ENCODE data around the gene ZNF846. TPM values are rescaled to one million over a fixed set of nuclear protein-coding genes. Genes with fewer than 3 reads are reported as not detected.

The ZNF846 gene
- polyA plus RNA-seq, 1 donor (not counting 4 experiments of a cell fraction or from before 2014, with no cell fraction given), result 8.9 TPM

DNA sequence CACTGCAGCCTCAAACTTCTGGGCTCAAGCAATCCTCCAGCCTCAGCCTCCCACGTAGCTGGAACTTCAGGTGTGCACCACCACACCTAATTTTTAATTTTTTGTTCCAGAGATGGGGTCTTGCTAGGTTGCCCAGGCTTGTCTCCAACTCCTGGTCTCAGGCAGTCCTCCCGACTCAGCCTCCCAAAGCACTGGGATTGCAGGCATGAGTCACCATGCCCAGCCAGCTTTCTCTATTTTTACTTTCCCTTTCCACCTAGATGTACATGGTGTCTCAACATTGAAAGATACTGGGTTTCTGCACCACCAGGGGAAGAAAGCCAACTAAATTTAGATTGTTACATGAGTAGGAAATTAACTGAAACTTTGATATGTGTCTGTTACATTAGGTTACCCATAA lies 13.8 kb upstream of the ZNF846 start:
- H3K4me3 ChIP-seq (ENCODE audit: control insufficient read depth in 2 of 3, extremely low read depth in 1 of 3, insufficient read depth in 2 of 3, low read depth in 1 of 3, low read length in 3 of 3), result no peak overlapping the region
- H3K36me3 ChIP-seq (ENCODE audit: control insufficient read depth in 2 of 2, extremely low read depth in 1 of 2, insufficient read depth in 2 of 2, low read length in 2 of 2), result no peaks in the 10 kb centered on the region
- no peaks in the 10 kb centered on the region for H3K79me2 ChIP-seq (ENCODE audit: control insufficient read depth, insufficient read depth, low read length)
- no peaks in the 10 kb centered on the region for H3K9me3 ChIP-seq (ENCODE audit: control insufficient read depth, low read depth, low read length)
- no peak overlapping the region for H2AFZ ChIP-seq (ENCODE audit: control insufficient read depth, low read length)
- no peak overlapping the region for H3K4me2 ChIP-seq (ENCODE audit: control insufficient read depth, extremely low read depth, insufficient read depth, low read depth, low read length)
- no peak for TF ChIP-seq EZH2 (IDR thresholded peaks at IDR 0.05; ENCODE audit: low read length)
- TF ChIP-seq, protein P1, sequence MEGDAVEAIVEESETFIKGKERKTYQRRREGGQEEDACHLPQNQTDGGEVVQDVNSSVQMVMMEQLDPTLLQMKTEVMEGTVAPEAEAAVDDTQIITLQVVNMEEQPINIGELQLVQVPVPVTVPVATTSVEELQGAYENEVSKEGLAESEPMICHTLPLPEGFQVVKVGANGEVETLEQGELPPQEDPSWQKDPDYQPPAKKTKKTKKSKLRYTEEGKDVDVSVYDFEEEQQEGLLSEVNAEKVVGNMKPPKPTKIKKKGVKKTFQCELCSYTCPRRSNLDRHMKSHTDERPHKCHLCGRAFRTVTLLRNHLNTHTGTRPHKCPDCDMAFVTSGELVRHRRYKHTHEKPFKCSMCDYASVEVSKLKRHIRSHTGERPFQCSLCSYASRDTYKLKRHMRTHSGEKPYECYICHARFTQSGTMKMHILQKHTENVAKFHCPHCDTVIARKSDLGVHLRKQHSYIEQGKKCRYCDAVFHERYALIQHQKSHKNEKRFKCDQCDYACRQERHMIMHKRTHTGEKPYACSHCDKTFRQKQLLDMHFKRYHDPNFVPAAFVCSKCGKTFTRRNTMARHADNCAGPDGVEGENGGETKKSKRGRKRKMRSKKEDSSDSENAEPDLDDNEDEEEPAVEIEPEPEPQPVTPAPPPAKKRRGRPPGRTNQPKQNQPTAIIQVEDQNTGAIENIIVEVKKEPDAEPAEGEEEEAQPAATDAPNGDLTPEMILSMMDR (optimal IDR thresholded peaks at IDR 0.05 in 1 of 3, IDR thresholded peaks at IDR 0.05 in 1 of 3, conservative IDR thresholded peaks at IDR 0.05 in 1 of 3; ENCODE audit: extremely low read depth in 1 of 3, insufficient read depth in 2 of 3, low read length in 3 of 3), result no peak
- no peaks in the 10 kb centered on the region for H3K9me1 ChIP-seq (ENCODE audit: control insufficient read depth, extremely low read depth, insufficient read depth, low read length)
- no peaks in the 10 kb centered on the region for H4K20me1 ChIP-seq (ENCODE audit: control insufficient read depth, extremely low read depth, insufficient read depth, low read length)
- no peaks in the 10 kb centered on the region for H3K27me3 ChIP-seq (ENCODE audit: control insufficient read depth, extremely low read depth, insufficient read depth, low read length)
- H3K27ac ChIP-seq (ENCODE audit: control insufficient read depth, insufficient read depth, low read length), result no peak overlapping the region
- dilution Hi-C loops (cut with MboI; ENCODE audit: extremely low pct_ligation_motif_present, low sequenced_read_pairs), result no loop called here
- no peak overlapping the region for H3K9ac ChIP-seq (ENCODE audit: control insufficient read depth, extremely low read depth, insufficient read depth, low read length)
- no peak for DNase-seq (ENCODE audit: low read depth, low spot score)
- FAIRE-seq, result no peak
- peaks cover 2% of the 10 kb centered on the region for H3K4me1 ChIP-seq (ENCODE audit: control insufficient read depth, extremely low read depth, insufficient read depth, low read length)

DNA sequence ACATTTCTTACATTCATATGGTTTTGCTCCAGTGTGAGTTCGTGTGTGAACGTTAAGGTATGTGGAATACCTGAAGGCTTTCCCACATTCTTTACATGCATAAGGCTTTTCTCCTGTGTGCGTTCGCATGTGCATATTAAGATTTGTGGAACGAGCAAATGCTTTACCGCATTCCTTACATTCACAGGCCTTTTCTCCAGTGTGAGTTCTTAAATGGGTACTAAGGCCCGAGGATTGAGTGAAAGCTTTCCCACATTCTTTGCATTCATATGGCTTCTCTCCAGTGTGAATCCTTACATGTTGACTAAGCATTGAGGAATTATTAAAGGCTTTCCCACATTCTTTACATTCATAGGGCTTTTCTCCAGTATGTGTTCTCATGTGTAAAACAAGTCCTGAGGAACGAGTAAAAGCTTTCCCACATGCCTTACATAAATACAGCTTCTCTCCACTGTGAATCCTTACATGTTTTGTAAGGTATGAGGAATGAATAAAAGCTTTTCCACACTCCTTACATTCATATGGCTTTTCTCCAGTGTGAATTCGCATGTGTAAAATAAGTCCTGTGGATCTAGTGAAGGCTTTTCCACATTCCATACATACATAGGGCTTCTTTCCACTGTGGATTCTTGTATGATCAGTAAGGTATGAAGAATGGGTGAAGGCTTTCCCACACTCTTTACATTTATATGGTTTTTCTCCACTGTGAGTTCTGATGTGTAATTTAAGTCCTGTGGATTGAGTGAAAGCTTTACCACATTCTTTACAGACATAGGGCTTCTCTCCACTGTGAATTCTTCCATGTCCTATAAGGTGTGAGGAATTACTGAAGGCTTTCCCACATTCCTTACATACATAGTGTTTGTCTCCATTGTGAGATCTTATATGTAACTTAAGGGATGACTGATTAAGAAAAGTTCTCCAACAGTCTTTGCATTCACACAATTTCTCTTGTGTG lies 10.7 kb downstream of the ZNF846 start:
- Histone ChIP-seq H3K27ac (ENCODE audit: control insufficient read depth, insufficient read depth, low read length) (no peak overlapping the region), H3K4me3 (ENCODE audit: control insufficient read depth in 2 of 3, extremely low read depth in 1 of 3, insufficient read depth in 2 of 3, low read depth in 1 of 3, low read length in 3 of 3) (no peak overlapping the region), H3K9ac (ENCODE audit: control insufficient read depth, extremely low read depth, insufficient read depth, low read length) (no peak overlapping the region), H3K9me3 (ENCODE audit: control insufficient read depth, low read depth, low read length) (peaks cover 19% of the 10 kb centered on the region), H3K9me1 (ENCODE audit: control insufficient read depth, extremely low read depth, insufficient read depth, low read length) (no peaks in the 10 kb centered on the region), H3K27me3 (ENCODE audit: control insufficient read depth, extremely low read depth, insufficient read depth, low read length) (no peaks in the 10 kb centered on the region), H3K4me2 (ENCODE audit: control insufficient read depth, extremely low read depth, insufficient read depth, low read depth, low read length) (no peak overlapping the region), H2AFZ (ENCODE audit: control insufficient read depth, low read length) (no peak overlapping the region), H3K79me2 (ENCODE audit: control insufficient read depth, insufficient read depth, low read length) (no peaks in the 10 kb centered on the region), H3K36me3 (ENCODE audit: control insufficient read depth in 2 of 2, extremely low read depth in 1 of 2, insufficient read depth in 2 of 2, low read length in 2 of 2) (peaks cover 0 to 13% of the 10 kb centered on the region in 2 experiments), H4K20me1 (ENCODE audit: control insufficient read depth, extremely low read depth, insufficient read depth, low read length) (no peaks in the 10 kb centered on the region), H3K4me1 (ENCODE audit: control insufficient read depth, extremely low read depth, insufficient read depth, low read length) (no peaks in the 10 kb centered on the region)
- FAIRE-seq (no peak), DNase-seq (ENCODE audit: low read depth, low spot score) (no peak)
- dilution Hi-C loops (cut with MboI; ENCODE audit: extremely low pct_ligation_motif_present, low sequenced_read_pairs), result no loop called here
- TF ChIP-seq EZH2 (IDR thresholded peaks at IDR 0.05; ENCODE audit: low read length), result no peak
- TF ChIP-seq, protein P1 (optimal IDR thresholded peaks at IDR 0.05 in 1 of 3, IDR thresholded peaks at IDR 0.05 in 1 of 3, conservative IDR thresholded peaks at IDR 0.05 in 1 of 3; ENCODE audit: extremely low read depth in 1 of 3, insufficient read depth in 2 of 3, low read length in 3 of 3), result no peak
